GM19455 (cell line): ENCODE measurements around the gene CCL26.
"Not testable (repeated sequence)": the region's sequence is repeated elsewhere in the genome, so short reads cannot be mapped to it uniquely, and the experiment has no call there.

Experiments
- ATAC-seq: cut with Tn5 transposase; IDR thresholded peaks from one replicate; pipeline ENCODE4 v1.9.1; 2021; ENCODE audit not compliant: unreplicated experiment

CCL26 gene

GRCh38 chr7:75793676-75794075 is 21.7 kb upstream of the CCL26 start:
- no peak for ATAC-seq

GRCh38 chr7:75792567-75792966 is 20.6 kb upstream of the CCL26 start:
- ATAC-seq = not testable (repeated sequence)

DNA sequence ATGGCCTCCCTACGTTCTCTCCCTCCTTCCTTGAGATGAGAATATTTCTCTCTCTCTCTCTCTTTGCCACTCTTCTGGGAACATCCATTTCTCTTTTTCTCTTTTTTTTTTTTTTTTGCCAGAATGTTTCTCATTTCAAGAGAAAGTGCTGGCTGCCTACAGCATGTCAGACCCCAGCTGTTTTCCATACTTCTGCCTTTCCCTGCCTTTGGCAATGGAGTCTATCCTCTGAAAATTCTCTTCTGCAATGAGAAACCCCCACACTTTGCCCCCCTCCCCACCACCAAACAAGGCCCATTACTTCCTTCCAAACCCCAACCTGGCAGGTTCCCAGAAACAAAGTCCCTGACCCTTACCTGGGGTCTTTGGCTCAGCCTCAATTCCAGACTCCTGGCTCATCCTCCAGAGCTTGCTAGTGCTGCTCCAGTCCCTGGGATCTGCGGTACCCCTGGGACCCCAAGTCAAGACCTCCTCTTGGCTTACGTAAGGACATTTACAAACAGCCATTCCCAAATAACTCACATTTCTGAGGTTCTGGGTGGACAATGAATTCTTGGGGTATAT is 17.4 kb upstream of the CCL26 start:
- ATAC-seq = no peak

GRCh38 chr7:75788154-75788847 is 16.3 kb upstream of the CCL26 start:
- ATAC-seq = not testable (repeated sequence)

DNA sequence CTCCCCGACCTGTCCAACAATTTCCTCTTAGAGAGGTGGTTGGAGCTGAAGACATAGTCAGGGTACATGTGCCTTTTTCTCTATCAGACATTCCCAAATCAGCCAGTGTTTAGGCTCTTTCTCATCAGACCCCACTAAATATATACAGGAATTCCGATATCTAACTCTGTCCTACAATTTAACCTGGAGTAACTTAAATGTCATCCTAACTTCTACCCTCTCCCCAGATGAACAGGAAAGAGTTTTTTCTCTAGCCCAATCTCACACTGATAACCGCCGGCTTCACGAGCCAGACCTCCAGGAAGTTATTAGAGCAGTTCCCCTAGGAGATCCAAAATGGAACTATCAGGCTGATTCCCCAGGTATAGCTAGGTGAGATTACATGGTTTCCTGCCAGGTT is 11.0 kb upstream of the CCL26 start:
- not testable (repeated sequence) for ATAC-seq

DNA sequence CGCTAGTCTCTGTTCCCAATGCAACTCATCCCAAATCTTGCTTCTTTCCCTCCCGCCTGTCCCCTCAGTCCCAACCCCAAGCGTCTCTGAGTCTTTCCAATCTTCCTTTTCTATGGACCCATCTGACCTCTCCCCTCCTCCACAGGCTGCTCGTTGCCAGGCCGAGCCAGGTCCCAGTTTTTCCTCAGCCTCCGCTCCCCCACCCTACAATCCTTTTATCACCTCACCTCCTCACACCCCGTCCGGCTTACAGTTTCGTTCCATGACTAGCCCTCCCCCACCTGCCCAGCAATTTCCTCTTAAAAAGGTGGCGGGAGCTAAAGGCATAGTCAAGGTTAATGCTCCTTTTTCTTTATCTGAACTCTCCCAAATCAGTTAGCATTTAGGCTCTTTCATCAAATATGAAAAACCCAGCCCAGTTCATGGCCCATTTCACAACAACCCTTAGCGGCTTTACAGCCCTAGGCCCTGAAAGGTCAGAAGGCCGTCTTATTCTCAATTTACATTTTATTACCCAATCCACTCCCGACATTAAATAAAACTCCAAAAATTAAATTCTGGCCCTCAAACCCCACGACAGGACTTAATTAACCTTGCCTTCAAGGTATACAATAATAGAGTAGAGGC is 8.7 kb upstream of the CCL26 start:
- not testable (repeated sequence) for ATAC-seq

DNA sequence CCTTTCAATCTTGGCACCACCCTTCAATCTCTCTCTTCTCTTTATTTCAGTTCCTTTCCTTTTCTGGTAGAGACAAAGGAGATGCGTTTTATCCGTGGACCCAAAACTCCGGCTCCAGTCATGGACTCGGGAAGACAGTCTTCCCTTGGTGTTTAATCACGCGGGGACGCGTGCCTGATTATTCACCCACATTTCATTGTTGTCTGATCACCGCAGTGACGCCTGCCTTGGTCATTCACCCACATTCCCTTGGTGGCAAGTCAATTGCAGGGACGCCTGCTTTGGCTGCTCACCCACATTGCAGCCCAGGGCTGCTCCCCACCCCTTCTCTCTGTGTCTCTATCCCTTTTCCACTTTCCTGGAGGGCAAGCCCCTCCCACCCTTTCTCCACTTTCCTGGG is 7.5 kb upstream of the CCL26 start:
- not testable (repeated sequence) for ATAC-seq

- not testable (repeated sequence) for ATAC-seq
Measured at GRCh38 chr7:75779035-75779434, 7.0 kb upstream of the CCL26 start.

GRCh38 chr7:75776295-75776971 is 4.4 kb upstream of the CCL26 start:
- ATAC-seq = no peak

- not testable (repeated sequence) for ATAC-seq
Measured at GRCh38 chr7:75773958-75774357, 1.9 kb upstream of the CCL26 start.

- no peak for ATAC-seq
Measured at GRCh38 chr7:75771224-75771623, 787 bp downstream of the CCL26 start.

DNA sequence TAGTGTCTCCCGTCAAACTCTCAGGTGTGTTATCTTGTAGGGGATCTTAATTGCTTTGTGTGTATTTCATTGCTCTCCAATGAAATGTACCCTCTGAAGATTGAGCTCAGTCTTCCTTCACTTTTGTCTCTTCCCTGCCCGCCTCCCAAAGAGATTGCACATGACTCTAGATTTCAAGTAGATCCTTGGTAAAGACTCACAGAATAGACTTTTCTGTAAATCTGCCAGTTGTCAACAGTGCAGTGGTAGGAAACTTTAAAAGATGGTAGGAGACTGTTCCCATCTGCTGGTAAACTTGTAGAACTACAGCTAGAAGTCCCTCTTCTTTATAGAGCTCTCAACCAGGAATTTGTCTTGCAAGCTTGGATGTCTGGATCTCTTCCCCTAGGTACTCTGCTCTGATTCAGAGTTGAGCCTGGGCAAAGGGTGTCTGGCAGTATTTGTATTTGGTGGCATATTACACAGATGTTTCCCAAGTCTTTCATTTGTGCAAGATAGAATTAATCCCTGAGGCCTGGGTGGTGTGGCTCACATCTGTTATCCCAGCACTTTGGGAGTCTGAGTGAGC is 9.6 kb downstream of the CCL26 start:
- ATAC-seq = no peak

DNA sequence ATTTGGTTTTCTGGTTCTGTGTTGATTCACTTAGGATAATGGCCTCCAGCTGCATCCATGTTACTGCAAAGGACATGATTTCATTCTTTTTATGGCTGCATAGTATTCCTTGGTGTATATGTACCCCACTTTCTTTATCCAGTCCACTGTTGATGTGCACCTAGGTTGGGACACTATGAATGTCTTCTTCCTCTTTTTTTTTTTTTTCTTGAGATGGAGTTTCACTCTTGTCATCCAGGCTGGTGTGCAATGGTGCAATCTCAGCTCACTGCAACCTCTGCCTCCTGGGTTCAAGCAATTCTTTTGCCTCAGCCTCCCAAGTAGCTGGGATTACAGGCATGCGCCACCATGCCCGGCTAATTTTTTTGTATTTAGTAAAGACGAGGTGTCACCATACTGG is 10.2 kb downstream of the CCL26 start:
- ATAC-seq = not testable (repeated sequence)

- no peak for ATAC-seq
Measured at GRCh38 chr7:75758491-75758890, 13.5 kb downstream of the CCL26 start.

DNA sequence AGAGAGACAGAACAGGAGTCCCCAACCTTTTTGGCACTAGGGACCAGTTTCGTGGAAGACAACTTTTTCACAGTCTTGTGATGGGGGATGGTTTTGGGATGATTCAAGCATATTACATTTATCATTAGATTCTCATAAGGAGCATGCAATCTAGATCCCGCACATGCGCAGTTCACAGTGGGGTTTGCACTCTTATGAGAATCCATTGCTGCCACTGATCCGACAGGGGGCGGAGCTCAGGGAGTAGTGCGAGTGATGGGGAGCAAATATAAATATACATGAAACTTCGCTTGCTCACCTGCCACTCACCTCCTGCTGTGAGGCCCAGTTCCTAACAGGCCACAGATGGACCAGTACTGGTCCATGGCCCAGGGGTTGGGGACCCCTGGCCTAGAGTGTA is 14.2 kb downstream of the CCL26 start:
- no peak for ATAC-seq

GRCh38 chr7:75756991-75757676 is 14.9 kb downstream of the CCL26 start:
- ATAC-seq = no peak

DNA sequence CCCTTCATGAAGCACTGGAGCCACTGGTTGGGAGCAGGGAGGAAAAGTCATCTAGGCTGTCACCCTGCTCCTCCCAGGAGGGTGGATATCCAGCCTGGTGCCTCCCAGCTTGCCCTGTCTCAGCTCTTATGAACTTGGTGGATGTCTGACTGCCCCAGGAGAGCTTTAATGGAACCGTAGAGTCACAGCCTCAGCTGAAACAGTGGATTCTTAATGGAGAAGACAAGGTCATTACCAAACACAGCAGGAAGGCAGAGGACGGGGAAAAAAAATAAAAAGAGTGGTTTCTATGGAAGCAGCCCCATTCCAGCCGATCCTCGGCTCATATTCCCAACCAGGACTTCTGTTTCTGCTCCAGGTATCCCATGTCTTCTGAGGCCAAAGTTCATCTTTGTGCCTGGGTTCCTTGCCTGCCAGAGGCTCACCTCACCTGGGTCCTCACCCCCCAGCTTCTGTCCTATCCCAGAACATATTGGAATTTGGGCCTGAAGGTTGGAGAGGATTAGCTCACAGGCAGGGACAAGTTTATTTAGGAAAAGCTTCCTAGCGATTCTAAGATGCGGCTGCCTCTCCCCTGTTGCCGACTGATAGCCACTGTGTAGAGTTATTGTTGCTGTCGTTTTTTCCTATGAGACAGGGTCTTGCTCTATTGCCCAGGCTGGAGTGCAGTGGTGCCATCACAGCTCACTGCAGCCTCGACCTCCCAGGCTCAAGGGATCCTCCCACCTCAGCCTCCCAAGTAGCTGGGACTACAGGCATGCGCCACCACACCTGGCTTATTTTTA is 15.6 kb downstream of the CCL26 start:
- no peak for ATAC-seq

GRCh38 chr7:75743455-75743859 is 28.6 kb downstream of the CCL26 start:
- no peak for ATAC-seq

DNA sequence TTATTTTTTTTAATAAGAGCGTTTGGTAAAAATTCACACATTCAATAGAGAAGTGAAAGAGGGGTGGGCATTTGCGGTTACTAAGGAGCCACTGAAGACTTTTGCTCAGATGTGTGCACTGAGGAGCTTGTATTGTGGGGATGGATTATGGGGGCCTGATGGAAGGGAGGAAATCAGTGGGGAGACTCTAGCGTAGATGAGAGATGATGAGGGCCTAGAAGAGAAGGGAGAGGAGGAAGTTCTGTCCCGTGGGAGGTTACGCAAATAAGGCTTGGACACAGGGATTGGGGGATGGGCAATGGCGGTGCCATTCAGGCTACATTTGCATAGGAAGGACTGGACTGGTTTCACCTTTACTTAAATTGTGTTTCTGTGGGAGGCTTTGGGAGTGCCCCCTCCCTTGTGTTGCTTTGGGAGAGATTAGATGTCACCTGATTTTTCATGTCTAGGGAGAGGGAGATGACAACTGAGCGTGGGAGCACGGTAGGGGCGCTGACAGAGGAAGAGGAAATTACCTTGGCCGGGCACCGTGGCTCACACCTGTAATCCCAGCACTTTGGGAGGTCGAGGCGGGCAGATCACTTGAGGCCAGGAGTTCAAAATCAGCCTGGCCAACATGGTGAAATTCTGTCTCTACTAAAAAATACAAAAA is 31.0 kb downstream of the CCL26 start:
- ATAC-seq = no peak
